SU-DHL-6 (cell line): ENCODE measurements around the gene ATP2B1.

ENCODE experiments used
- EZH2phosphoT487 ChIP-seq: fragments of 200-600 bp; sonication (generic), shearing (Covaris generic); conservative IDR thresholded peaks from 2 replicates; pipeline ENCODE4 v1.6.1; 2018; ENCODE audit warnings: mild to moderate bottlenecking, antibody characterized with exemption, low read length, moderate library complexity, mixed read lengths
- TF ChIP-seq, protein P1 (sequence below): fragments of 200-600 bp; sonication (generic); IDR thresholded peaks from one replicate; pipeline ENCODE4 v1.5.1; 2017; ENCODE audit warnings: antibody characterized with exemption, mild to moderate bottlenecking, low read length, moderate library complexity; ENCODE audit not compliant: insufficient read depth, poor library complexity, severe bottlenecking

DNA sequence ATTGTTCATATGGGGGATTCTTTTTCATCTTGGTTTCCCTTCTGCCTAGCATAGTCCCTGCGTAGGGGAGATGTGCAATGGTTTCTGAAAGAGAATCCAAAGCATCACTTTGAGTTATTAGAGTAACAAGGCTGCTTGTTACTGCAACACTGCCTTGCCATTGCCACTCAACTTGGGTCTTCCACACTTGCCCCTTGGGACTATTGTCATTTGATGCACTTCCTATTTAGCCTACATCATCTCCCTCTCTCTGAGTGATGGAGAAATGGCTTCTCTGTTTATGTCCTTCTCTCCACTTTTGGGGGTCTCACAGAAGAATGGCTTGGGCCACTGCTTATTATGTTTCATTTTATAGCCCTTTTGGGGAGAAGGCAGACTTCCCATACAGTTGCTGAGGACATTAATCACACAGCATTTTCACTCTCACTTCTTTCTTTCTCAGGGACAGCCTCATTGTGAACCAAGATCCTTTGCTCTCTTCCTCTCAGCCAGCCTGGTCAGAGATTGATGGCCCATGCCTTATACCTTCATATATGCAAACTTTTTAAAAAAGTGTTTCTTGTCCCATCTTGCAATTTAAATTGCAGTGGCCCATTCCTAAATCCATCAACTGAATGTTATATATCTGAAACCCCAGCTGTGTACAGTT lies 131.9 kb downstream of the ATP2B1 start:
- TF ChIP-seq, protein P1, sequence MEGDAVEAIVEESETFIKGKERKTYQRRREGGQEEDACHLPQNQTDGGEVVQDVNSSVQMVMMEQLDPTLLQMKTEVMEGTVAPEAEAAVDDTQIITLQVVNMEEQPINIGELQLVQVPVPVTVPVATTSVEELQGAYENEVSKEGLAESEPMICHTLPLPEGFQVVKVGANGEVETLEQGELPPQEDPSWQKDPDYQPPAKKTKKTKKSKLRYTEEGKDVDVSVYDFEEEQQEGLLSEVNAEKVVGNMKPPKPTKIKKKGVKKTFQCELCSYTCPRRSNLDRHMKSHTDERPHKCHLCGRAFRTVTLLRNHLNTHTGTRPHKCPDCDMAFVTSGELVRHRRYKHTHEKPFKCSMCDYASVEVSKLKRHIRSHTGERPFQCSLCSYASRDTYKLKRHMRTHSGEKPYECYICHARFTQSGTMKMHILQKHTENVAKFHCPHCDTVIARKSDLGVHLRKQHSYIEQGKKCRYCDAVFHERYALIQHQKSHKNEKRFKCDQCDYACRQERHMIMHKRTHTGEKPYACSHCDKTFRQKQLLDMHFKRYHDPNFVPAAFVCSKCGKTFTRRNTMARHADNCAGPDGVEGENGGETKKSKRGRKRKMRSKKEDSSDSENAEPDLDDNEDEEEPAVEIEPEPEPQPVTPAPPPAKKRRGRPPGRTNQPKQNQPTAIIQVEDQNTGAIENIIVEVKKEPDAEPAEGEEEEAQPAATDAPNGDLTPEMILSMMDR = no peak
- TF ChIP-seq EZH2phosphoT487 = no peak
